ENCODE results near the gene SRC.
A peak's percentile ranks its signal among the peaks of the same experiment; 100 is the strongest.

The SRC gene

DNA sequence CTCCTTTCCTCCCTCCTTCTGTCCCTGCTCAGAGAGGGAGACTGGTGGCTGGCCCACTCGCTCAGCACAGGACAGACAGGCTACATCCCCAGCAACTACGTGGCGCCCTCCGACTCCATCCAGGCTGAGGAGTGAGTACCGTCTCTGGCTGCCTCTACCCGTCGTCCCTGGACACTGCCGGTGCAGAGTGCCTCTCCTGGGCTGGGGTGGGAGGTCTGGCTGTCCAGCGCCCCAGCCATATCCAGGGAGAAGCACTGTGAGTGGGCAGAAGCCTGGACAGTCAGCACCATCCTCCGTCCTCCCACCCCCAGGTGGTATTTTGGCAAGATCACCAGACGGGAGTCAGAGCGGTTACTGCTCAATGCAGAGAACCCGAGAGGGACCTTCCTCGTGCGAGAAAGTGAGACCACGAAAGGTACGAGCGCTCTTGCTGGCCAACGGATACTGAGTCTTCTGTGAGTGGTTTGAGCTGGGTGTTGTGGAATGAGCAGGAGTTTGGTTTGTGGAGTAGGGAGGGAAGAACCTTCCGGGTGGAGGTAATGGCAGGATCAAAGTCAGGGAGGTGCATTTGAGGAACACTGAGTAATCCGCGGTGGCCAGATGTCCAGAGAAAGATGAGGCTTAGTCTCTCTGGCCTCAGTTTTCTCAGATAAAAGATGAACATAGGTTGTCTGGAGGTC, 48.1 kb downstream of the SRC start:
- Histone ChIP-seq H3K27ac (no peak overlapping the region), H3K9ac (ENCODE audit: insufficient read length) (no peak overlapping the region), H3K36me3 (ENCODE audit: insufficient read depth, low read length) (no peaks in the 10 kb centered on the region), H3K4me3 (no peak overlapping the region), H3K9me3 (ENCODE audit: low read depth, low read length) (no peaks in the 10 kb centered on the region)
- TF ChIP-seq POLR2AphosphoS5 (IDR thresholded peaks at IDR 0.05; ENCODE audit: borderline replicate concordance, low read depth, low read length) (no peak), FOXP2 (optimal IDR thresholded peaks at IDR 0.05; ENCODE audit: control extremely low read depth, extremely low read length, insufficient read depth) (no peak), EZH2 (IDR thresholded peaks at IDR 0.05) (no peak)
- DNase-seq (ENCODE audit: low read depth, low spot score) = no peak

DNA sequence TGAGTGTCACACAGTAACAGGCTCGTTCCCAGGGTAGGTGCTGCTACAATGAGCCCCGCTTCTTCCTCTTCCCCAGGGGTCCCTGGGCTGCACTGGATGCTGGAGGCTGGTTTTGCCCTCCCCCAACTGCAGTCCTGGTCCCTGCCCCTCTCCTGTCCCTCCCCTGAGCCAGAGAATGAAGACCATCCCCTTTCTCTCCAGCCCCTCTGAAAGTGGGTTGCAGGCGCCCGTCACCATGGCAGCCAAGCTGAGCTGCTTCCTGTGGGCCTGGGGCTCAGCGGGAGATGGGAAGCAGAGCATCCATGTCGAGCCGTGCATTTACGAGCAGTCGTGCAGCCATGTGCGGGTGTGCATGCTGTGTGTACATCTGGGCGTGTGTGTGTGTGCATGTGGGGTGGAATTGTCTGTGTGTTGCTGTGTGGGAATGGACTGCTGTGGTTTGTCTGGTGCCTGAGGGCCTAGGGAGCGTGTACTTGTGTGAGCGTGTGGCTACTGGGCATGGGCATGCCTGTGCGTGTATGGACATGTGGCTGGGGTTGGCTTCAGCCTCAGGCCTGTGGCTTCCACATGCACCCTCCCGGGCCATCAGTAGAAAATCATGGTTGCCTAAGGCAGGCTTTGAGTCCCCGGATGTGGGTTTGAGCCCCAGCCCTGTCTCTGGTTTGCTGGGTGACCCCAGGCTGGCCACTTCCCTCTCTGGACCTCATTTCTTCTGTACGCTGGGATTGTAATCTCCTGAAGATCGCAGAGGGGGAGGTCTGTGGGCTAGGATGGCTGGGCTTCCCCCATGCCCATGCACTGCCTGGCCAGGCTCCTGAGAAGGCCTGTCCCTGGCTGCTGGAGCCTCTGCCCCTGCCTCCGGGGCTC, 48.8 kb downstream of the SRC start:
- TF ChIP-seq FOXP2 (optimal IDR thresholded peaks at IDR 0.05; ENCODE audit: control extremely low read depth, extremely low read length, insufficient read depth) (peak; percentile 91), EZH2 (IDR thresholded peaks at IDR 0.05) (no peak)
- no peaks in the 10 kb centered on the region for H3K36me3 ChIP-seq (ENCODE audit: insufficient read depth, low read length)
- peak; percentile 26 for DNase-seq (ENCODE audit: low read depth, low spot score)

DNA sequence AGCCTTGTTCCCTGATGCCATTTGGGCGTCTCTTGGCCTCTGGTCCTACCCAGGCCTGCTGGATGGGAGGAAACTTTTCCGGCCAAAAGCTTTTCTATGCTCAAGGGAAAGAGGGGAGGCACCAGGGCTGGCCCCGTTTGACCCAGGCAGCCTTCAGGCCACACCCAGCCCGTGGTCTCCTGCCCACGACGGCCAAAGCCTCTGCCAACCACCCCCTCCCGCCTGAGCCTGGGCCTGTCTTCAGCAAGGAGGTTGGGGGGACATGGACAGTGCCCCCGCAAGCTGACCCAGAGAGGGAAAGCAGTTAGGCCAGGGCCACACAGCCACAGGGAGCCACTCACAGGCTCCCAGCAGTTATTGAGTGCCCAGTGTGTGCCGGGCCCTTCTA, 49.5 kb downstream of the SRC start:
- Histone ChIP-seq H3K4me3 (no peak overlapping the region), H3K27ac (no peak overlapping the region), H3K9ac (ENCODE audit: insufficient read length) (no peak overlapping the region), H3K9me3 (ENCODE audit: low read depth, low read length) (no peaks in the 10 kb centered on the region), H3K36me3 (ENCODE audit: insufficient read depth, low read length) (no peaks in the 10 kb centered on the region)
- DNase-seq (ENCODE audit: low read depth, low spot score) = no peak
- TF ChIP-seq POLR2AphosphoS5 (IDR thresholded peaks at IDR 0.05; ENCODE audit: borderline replicate concordance, low read depth, low read length) (no peak), FOXP2 (optimal IDR thresholded peaks at IDR 0.05; ENCODE audit: control extremely low read depth, extremely low read length, insufficient read depth) (no peak), EZH2 (IDR thresholded peaks at IDR 0.05) (no peak)

More for the DNA sequence above, 48.8 kb downstream of the SRC start:
- H3K9me3 ChIP-seq (ENCODE audit: low read depth, low read length) = no peaks in the 10 kb centered on the region
- H3K27ac ChIP-seq = no peak overlapping the region
- no peak overlapping the region for H3K9ac ChIP-seq (ENCODE audit: insufficient read length)
- H3K4me3 ChIP-seq = no peak overlapping the region

DNA sequence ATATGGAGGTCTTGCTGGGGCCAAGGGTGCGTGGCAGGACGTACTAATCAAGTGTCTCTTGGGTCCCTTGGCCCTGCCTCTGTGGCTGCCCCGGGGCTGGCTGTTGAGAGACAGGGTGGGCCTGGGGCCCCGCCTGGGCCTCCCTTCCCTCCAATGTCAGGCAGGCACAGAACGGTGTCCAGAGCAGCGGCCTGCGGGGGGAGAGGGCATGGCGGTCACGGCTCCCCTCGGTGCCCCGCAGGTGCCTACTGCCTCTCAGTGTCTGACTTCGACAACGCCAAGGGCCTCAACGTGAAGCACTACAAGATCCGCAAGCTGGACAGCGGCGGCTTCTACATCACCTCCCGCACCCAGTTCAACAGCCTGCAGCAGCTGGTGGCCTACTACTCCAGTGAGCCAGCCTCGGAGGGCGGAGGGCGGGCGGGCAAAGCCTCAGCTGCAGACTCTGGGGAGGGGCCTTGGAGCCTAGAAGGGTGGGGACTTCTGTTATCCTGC, 50.0 kb downstream of the SRC start:
- Histone ChIP-seq H3K36me3 (ENCODE audit: insufficient read depth, low read length) (no peaks in the 10 kb centered on the region), H3K9me3 (ENCODE audit: low read depth, low read length) (no peaks in the 10 kb centered on the region), H3K9ac (ENCODE audit: insufficient read length) (no peak overlapping the region), H3K27ac (no peak overlapping the region), H3K4me3 (no peak overlapping the region)
- DNase-seq (ENCODE audit: low read depth, low spot score) = no peak
- TF ChIP-seq FOXP2 (optimal IDR thresholded peaks at IDR 0.05; ENCODE audit: control extremely low read depth, extremely low read length, insufficient read depth) = no peak
- TF ChIP-seq POLR2AphosphoS5 (IDR thresholded peaks at IDR 0.05; ENCODE audit: borderline replicate concordance, low read depth, low read length) = no peak
- TF ChIP-seq EZH2 (IDR thresholded peaks at IDR 0.05) = no peak

DNA sequence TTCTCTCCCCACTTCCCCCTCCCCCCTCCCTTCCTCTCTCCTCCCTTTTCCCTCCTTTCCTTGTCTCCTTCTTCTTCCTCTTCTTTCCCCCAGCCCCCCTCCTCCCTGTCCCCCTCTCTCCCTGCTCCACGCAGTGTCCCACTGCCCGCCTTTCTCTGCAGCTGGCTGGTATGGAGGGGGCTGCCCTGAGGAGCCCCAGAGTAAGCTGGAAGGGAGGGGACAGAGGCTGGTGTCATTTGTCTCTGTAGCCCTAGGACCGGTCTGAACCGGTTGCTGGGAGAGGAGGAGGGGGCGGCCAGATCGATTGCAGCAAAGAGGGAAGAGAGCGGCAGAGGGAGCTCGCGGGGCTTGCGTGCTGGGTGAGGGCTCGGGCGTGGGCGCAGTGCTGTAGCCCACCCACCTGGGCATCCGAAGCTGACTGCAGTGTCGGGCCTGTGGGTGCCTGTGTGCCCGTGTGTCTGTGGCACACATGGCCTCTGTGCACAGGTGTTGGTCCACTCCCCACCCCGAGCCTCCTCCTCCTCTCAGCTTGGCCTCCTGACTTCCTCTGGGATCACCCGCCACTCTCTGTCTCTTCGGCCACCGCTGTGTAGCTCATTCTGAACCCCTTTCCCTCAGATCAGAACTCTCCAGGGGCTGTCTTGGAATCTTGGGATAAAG, 50.6 kb downstream of the SRC start:
- no peaks in the 10 kb centered on the region for H3K9me3 ChIP-seq (ENCODE audit: low read depth, low read length)
- no peak overlapping the region for H3K9ac ChIP-seq (ENCODE audit: insufficient read length)
- H3K27ac ChIP-seq = 0 out of 2 replicates have a peak overlapping the region, but pooled peaks have one; percentile 42
- no peak overlapping the region for H3K4me3 ChIP-seq
- no peaks in the 10 kb centered on the region for H3K36me3 ChIP-seq (ENCODE audit: insufficient read depth, low read length)
- no peak for DNase-seq (ENCODE audit: low read depth, low spot score)
- no peak for TF ChIP-seq FOXP2 (optimal IDR thresholded peaks at IDR 0.05; ENCODE audit: control extremely low read depth, extremely low read length, insufficient read depth)
- no peak for TF ChIP-seq EZH2 (IDR thresholded peaks at IDR 0.05)
- TF ChIP-seq POLR2AphosphoS5 (IDR thresholded peaks at IDR 0.05; ENCODE audit: borderline replicate concordance, low read depth, low read length) = no peak

DNA sequence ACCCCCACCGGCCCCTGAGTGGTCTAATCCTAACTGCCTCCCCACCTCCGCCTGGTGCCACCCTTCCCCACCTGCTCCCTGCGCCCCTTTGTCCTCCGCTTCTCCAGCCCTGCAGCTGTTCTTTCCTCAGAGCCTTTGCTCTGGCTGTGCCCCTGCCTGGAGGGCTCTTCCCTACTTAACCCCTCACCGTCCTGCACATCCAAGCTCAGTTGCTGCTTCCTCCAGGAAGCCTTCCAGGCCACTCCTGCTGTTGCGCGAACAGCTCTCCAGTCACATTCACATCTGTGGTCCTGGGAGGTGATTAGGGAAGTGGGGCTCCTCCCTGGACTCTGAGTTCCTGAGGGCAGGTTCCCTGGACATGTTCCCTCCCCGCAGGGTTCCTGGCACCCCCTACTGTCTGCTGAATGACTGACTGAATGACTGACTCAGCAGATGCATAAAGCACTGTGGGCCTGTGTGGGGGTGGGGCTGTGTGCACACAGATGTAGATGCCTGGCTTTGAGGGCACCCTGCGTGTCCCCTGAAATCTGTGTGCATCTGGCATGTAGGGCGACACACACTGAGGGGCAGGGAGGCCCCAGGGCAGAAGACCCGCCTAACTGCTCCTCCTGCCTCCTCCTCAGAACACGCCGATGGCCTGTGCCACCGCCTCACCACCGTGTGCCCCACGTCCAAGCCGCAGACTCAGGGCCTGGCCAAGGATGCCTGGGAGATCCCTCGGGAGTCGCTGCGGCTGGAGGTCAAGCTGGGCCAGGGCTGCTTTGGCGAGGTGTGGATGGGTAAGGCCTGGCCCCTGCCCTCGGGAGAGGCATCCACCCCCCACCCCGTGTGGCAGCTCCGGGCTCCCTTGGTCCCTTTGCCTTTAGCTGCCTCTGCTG, 51.4 kb downstream of the SRC start:
- Histone ChIP-seq H3K4me3 (no peak overlapping the region), H3K9me3 (ENCODE audit: low read depth, low read length) (no peaks in the 10 kb centered on the region), H3K27ac (no peak overlapping the region), H3K36me3 (ENCODE audit: insufficient read depth, low read length) (no peaks in the 10 kb centered on the region), H3K9ac (ENCODE audit: insufficient read length) (no peak overlapping the region)
- no peak for DNase-seq (ENCODE audit: low read depth, low spot score)
- TF ChIP-seq POLR2AphosphoS5 (IDR thresholded peaks at IDR 0.05; ENCODE audit: borderline replicate concordance, low read depth, low read length) (no peak), FOXP2 (optimal IDR thresholded peaks at IDR 0.05; ENCODE audit: control extremely low read depth, extremely low read length, insufficient read depth) (no peak), EZH2 (IDR thresholded peaks at IDR 0.05) (no peak)

DNA sequence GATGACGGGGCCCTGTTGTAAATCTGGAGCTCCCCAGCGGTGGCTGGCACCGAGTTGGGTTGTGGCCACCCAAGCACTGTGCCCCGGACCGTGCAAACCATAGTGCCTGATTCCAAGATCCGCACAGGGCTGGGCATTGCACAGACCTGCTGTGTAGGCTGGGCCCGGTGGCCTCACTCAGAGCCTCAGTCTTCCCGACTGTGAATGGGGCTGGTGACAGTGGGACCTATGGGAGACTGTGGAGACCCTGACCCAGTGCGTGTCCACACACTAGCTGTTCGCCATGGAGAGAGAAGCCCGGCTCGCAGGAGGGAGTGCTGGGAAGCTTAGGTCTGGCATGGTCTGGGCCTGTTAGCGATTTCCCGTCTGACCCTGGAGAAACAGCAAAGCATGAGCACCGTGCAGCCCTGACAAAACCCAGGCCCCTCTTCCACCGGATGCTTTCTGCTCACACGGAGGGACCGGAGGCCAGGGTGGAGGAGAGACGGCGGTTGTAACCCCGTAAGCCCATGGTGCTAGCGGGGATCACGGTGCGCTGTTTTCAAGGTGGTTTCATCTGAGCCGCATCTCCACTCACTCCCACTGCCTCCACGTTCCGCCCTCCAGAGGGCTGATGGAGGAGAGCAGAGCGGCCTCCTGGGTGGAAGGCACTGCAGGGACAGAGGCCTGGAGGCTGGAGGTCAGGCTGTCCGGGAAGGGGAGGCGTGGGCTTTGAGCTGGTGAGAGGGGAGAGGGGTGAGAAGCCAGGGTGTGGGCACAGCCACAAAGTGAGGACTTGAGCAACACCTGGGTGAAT, 52.2 kb downstream of the SRC start:
- no peak overlapping the region for H3K9ac ChIP-seq (ENCODE audit: insufficient read length)
- DNase-seq (ENCODE audit: low read depth, low spot score) = no peak
- TF ChIP-seq POLR2AphosphoS5 (IDR thresholded peaks at IDR 0.05; ENCODE audit: borderline replicate concordance, low read depth, low read length) (no peak), FOXP2 (optimal IDR thresholded peaks at IDR 0.05; ENCODE audit: control extremely low read depth, extremely low read length, insufficient read depth) (no peak), EZH2 (IDR thresholded peaks at IDR 0.05) (no peak)
- no peak overlapping the region for H3K4me3 ChIP-seq
- no peak overlapping the region for H3K27ac ChIP-seq
- no peaks in the 10 kb centered on the region for H3K36me3 ChIP-seq (ENCODE audit: insufficient read depth, low read length)
- no peaks in the 10 kb centered on the region for H3K9me3 ChIP-seq (ENCODE audit: low read depth, low read length)
